Right atrium auricular region (tissue), 2 donors: Measurements from ENCODE around the gene CORO1A. TPM values are rescaled to one million over a fixed set of nuclear protein-coding genes. Genes with fewer than 3 reads are reported as not detected.

Source experiments
- DNase-seq: peaks from one replicate; pipeline ENCODE4 v3.0.0-alpha.2; 2019; ENCODE audit warnings: low spot score
- H3K27ac ChIP-seq, 2 donors: fragments of 200-600 bp; sonication (generic); 1 replicate in 1 of 2; 2 replicates in 1 of 2; pipeline ENCODE4 v1.5.1; 2016 to 2019
- H3K27me3 ChIP-seq, 2 donors: fragments of 200-600 bp; sonication (generic); one replicate each; pipeline versions ENCODE4 v1.5.1 to v1.6.0; 2017 to 2019
- H3K36me3 ChIP-seq: fragments of 200-600 bp; sonication (generic); one replicate; pipeline ENCODE4 v1.5.1; 2016
- H3K4me1 ChIP-seq, 2 donors: fragments of 200-600 bp; sonication (generic); one replicate each; pipeline versions ENCODE4 v1.5.1 to v1.6.0; 2017 to 2019
- H3K4me3 ChIP-seq, 2 donors: fragments of 200-600 bp; sonication (generic); 1 replicate in 1 of 2; 2 replicates in 1 of 2; pipeline ENCODE4 v1.5.1; 2017 to 2019; ENCODE audit warnings: mild to moderate bottlenecking in 1 of 2, moderate library complexity in 1 of 2
- H3K9me3 ChIP-seq, 2 donors: fragments of 200-600 bp; sonication (generic); one replicate each; pipeline ENCODE4 v1.5.1; 2019
- CTCF ChIP-seq, 2 donors: fragments of 200-600 bp; sonication (generic); IDR thresholded peaks; one replicate each; pipeline ENCODE4 v1.5.1; 2019; ENCODE audit warnings: antibody characterized with exemption in 2 of 2
- total RNA-seq, 2 donors: library from RNA; depleted of rRNA; stranded (reverse); fragments of >200 nt; gene quantifications; one replicate each; pipeline ENCODE4 v1.1.0, GENCODE V29; 2016

The CORO1A gene
- total RNA-seq = 10 to 100 TPM in 1 of 2 donors, 1 to 10 TPM in 1; 5.4 to 18.6 TPM

GRCh38 chr16:30183233-30184095 lies at the start of gene CORO1A:
Gene CORO1A (plus strand): TSS chr16:30183602. CDS start chr16:30185210, 1,608 bp downstream.
- Histone ChIP-seq H3K36me3 (no peaks in the 10 kb centered on the region), H3K27ac (peak within 1 kb of the TSS; percentile 66 to 71), H3K4me3 (peak within 1 kb of the TSS; percentile 60 to 63), H3K9me3 (no peaks in the 10 kb centered on the region), H3K27me3 (no peaks in the 10 kb centered on the region), H3K4me1 (peaks cover 0 to 22% of the 10 kb centered on the region in 2 donors)
- DNase-seq = peak; percentile 88
- TF ChIP-seq CTCF (IDR thresholded peaks at IDR 0.05) = no peak

- Histone ChIP-seq H3K4me3 (no peak overlapping the region), H3K9me3 (no peaks in the 10 kb centered on the region), H3K27ac (no peak overlapping the region), H3K27me3 (no peaks in the 10 kb centered on the region), H3K36me3 (no peaks in the 10 kb centered on the region), H3K4me1 (no peaks in the 10 kb centered on the region)
- TF ChIP-seq CTCF (IDR thresholded peaks at IDR 0.05) = no peak
- DNase-seq = no peak
Observed at GRCh38 chr16:30136971-30137605, 46.3 kb upstream of the CORO1A start.

DNA sequence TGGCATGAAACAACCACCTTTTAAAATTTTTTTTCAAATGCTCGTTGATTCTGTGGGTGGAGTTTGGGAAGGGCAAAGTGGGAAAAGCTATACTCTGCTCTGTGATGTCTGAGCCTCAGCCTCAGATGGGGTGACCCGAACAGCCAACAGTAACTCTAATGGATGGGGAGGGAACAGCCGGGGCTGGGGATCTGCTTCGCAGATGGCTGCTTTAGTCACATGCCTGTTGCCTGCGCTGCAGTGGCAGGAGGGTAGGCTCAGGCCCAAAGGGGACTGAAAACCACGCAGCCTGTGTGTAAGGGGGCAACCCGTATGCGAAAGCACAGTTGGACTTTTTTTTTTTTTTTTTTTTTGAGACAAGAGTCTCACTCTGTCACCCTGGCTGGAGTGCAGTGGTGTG lies 45.5 kb upstream of the CORO1A start:
- DNase-seq = no peak
- no peak for TF ChIP-seq CTCF (IDR thresholded peaks at IDR 0.05)
- Histone ChIP-seq H3K4me3 (no peak overlapping the region), H3K27me3 (no peaks in the 10 kb centered on the region), H3K9me3 (no peaks in the 10 kb centered on the region), H3K27ac (no peak overlapping the region), H3K36me3 (no peaks in the 10 kb centered on the region), H3K4me1 (no peaks in the 10 kb centered on the region)

GRCh38 chr16:30139583-30140481 lies 43.6 kb upstream of the CORO1A start:
- Histone ChIP-seq H3K9me3 (no peaks in the 10 kb centered on the region), H3K27ac (no peak overlapping the region), H3K36me3 (no peaks in the 10 kb centered on the region), H3K4me3 (no peak overlapping the region), H3K27me3 (no peaks in the 10 kb centered on the region), H3K4me1 (no peaks in the 10 kb centered on the region)
- DNase-seq = no peak
- TF ChIP-seq CTCF (IDR thresholded peaks at IDR 0.05) = no peak

GRCh38 chr16:30141750-30142149 lies 41.7 kb upstream of the CORO1A start:
- no peak overlapping the region for H3K27ac ChIP-seq
- H3K4me1 ChIP-seq = no peaks in the 10 kb centered on the region
- no peak for TF ChIP-seq CTCF (IDR thresholded peaks at IDR 0.05)
- no peaks in the 10 kb centered on the region for H3K36me3 ChIP-seq
- no peak overlapping the region for H3K4me3 ChIP-seq
- H3K27me3 ChIP-seq = no peaks in the 10 kb centered on the region
- H3K9me3 ChIP-seq = no peaks in the 10 kb centered on the region
- DNase-seq = no peak
